Keratinocyte (primary cell): ENCODE data around the gene SLIT3.

Experiments
- CTCF ChIP-seq, 3 experiments: IDR thresholded peaks in 1 of 3; conservative IDR thresholded peaks in 1 of 3; optimal IDR thresholded peaks in 1 of 3; 2 replicates in 2 of 3; 3 replicates in 1 of 3; pipeline versions ENCODE3 to v1.5.1; 2011; ENCODE audit warnings: low read length in 3 of 3, mild to moderate bottlenecking in 3 of 3, moderate library complexity in 2 of 3, control low read depth in 1 of 3, inconsistent platforms in 1 of 3; ENCODE audit not compliant: insufficient read depth in 2 of 3; ENCODE audit errors: extremely low read depth in 1 of 3
- EZH2 ChIP-seq: IDR thresholded peaks from one replicate; pipeline ENCODE4 v1.6.1; 2012; ENCODE audit warnings: inconsistent platforms, mild to moderate bottlenecking, low read length, moderate library complexity

DNA sequence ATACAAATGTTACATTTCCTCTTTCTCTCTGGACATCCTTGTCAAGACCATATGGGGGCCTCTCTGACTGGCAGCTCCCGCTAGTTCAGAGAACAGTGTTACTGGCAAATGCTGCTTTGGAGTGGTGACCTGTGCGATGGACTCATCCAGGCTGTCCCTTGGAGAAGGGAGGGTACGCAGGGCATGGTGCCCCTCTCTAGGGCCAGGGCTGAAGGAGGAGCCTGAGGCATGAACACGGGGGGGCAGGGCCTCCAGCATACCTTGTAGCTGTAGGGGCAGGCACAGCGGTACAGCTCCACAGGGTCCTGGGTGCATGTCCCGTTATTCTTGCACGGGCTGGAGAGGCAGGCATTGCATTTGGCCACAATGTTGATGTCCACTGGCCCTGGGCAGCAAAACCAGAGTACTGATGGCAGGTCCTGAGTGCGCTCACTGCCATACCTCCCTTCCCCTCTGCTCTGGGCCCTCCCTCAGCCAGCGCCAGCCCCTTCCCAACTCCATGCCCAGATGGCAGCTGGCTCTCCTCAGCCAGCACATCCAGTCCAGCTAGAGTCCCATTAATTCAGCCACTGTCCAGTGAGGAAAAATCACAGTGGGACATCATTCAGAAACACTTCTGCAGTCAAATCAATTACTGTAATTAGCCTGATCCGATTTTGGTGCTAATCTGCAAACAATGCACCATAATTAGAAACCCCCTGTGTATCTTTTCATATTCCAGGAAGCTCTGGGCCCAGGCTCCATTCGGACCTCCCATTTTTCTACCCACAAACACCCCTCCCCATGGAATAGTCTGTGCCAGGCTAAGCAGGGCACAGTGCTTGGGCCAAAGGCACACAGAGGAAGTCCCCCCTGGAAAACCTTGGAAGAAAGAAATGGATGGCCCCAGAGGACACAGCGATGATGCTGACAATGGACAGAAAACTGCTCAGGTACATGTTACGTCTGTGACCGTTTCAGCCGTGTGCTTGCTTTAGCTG lies 592.9 kb downstream of the SLIT3 start:
- TF ChIP-seq EZH2 (no peak), CTCF (optimal IDR thresholded peaks at IDR 0.05 in 1 of 3, IDR thresholded peaks at IDR 0.05 in 1 of 3, conservative IDR thresholded peaks at IDR 0.05 in 1 of 3; ENCODE audit: extremely low read depth in 1 of 3, insufficient read depth in 2 of 3, low read length in 3 of 3) (no peak)
